Fibroblast of skin of right quadriceps (primary cell): Measurements from ENCODE around the gene TUSC2.

ENCODE experiments used
- DNase-seq: peaks from one replicate; pipeline ENCODE4 v3.0.0-alpha.2; 2013

Gene TUSC2

GRCh38 chr3:50334339-50335075 lies 6.5 kb upstream of the TUSC2 start:
- DNase-seq, result no peak

GRCh38 chr3:50333744-50334328 lies 5.8 kb upstream of the TUSC2 start:
- DNase-seq, result peak; percentile 41

DNA sequence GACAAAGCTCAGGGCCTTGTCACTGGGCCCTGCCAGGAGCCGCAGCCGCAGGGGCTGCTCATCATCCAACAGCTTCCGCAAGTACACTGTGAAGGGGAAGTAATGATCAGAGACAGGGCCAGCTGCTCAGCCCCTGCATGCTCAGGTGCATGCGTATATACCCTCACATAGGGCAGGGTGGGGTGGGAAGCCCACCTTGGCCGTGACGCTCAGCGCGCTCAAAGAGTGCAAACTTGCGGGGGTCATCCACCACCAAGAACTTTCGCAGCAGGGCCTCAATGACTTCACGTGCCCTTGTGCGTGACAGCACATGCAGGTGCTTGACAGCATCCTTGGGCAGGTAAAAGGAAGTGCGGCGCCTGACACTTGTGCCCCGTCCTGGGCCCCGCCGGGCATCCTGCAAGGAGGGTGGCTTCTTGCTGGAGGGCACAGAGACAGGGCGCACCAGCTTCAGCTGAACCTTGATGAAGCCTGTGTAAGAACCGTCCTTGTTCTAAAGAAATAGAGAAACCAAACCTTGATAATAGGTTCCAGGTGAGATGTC lies 3.4 kb upstream of the TUSC2 start:
- DNase-seq, result no peak

DNA sequence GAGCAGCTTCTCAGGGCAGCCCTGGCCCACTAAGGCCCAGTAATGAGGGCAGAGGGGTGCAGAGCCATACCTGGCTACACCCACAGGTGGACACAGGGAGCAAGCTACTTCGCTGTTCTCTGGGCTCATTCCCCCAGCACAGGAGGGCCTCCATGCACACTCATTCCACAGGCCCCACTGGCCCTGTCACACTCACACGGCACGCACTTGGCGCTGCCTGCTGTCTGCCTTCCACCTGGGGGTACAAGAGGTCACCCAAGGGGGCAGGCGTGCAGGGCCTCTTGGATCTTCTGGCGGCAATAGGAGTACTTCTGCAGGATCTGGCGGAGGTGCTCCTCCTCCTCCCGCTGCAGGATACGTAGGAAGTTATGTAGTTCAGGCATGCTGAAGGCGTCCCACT lies 2.3 kb upstream of the TUSC2 start:
- DNase-seq, result no peak

DNA sequence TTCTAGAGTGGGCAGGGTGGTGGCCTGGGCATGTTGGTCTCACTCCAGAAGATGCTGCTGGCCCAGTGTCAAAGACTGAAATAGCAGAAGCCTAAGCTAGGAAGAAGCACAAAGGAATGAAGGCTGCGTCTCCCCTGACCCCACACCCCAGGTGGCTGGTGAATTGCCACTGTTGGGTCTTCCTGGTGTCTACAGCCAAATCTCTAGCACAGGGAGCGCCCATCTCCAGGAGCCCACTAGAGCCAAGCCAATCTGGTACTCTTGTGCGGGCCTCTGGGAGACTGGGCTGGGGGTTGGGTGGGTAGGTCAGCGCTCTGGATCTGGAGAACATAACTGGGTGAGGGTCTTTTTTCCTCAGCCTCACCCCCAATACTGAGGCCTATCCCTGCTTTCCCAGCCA lies 894 bp downstream of the TUSC2 start:
- no peak for DNase-seq

DNA sequence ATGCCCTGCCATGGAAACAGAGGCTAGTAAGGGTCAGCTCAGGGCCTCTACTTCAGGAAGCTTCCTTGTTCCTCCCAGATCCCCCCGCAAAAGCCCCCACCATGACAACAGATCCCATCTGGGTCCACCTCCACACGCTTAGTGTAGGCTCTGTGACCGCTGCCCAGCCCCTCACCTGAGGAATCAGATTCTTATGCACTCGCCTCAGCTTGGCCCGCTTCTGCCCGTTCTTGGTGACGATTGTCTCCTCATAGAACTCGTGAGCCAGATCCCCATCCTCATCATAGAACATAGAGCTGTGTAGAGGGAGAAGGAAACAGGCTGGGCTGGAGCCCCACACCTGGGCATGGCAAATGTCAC lies 1.9 kb downstream of the TUSC2 start:
- DNase-seq, result no peak

DNA sequence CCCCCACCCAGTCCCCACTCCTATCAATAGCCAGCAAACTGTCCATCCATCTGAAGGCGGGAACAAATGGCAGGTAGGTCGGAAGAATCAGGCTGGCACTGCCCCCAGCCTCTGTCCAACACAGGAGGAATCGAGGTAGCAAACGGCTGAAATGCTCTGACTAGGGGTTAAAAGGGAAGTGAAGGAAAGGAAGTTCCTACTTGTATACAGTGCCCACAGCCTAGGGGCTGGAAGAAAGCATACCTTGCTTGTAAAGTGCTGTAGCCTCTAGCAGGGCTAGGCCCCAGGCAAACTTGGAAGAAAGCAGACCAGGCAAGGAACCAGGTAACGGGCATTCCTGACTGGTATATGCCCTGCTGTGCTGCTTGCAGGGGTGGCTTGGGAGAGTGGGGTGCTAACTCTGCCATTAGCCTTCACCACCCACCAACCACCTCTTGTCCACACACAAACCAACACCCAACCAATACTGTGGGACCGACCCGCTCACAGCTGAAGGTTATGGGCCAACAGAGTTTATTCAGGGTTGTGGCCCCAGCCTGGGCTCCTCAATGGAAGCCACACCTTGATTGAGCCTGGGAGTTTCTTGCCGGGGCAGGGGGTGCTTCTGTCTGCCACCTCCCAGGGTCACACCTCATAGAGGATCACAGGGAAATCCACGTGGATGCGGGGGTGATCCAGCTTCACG lies 2.4 kb downstream of the TUSC2 start:
- no peak for DNase-seq

DNA sequence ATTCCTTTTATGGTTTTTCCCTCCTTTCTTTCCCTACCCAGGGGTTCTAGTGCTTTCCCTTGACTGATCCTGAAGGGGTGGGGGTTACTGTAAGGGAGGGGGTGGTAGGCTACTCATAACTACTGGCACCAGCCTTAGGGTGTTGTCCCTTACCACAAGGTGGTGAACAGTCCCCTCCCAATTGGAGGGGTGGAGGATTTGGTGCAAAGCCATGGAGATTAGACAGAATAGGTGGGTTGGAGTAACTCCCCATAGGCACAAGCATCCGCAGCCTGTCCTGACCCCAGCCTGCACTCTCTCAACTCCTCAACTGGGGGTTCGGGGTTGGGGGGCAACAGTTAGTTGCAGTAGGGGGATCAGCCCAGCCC lies 2.9 kb downstream of the TUSC2 start:
- no peak for DNase-seq

DNA sequence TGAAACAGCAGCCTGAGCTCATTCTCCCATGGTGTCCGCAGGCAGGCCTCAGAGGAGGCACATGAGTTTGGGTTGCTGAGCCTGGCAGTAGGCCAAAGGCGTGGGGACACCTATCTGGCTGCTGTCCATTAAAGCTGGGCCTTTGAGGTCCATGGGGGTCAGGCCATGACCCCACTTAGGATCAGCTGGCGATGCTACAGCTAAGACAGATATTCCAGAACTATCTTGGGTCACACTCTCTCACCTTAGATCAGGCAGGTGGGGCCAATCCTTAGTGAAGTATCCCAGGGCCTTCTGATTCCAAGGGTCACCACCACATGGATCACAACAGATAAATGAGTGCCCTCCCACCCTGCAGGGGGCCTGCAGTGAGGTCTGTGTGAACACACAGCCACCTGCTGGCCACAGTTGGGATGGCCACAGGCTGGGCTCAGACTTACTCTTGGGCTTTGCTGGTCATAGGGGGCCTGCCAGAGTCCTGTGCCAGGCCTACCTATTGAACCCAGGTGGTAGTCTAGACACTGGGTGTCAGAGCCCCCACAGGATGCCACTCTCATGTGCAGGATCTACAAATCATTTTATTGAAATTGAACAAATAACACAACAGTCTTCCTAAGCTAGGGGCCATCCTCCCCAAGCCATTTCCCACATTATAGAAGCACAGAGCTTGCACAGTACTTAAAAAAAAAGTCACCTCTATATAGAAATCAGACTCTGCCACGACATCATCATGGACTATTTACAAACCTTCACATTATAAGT lies 3.5 kb downstream of the TUSC2 start:
- DNase-seq, result peak; percentile 57

- no peak for DNase-seq
Observed at GRCh38 chr3:50323614-50324199, 4.3 kb downstream of the TUSC2 start.

DNA sequence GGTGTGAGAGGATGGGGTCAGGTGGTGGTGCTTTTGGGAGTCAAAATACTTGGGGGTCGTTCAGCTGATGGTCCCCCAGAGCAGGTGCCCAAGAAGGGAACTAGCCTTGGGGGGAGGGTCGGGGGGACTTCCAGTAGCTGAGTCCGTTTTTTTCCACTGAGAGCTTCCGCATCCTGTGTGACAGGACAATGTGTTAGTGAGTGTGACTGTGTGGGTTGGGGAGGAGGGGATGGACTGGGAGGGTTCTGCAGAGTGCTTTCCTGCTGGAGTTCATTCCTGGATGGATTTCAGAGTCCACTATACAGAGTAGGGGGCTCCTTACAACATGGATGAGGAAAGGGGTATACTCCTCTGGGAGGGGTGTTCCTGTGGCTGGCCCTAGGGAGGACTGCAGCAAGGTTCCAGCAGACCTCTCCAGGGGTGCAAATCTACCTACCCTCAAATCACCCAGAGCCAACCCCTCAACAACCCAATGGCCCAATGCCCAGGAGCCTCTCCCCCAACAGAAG lies 4.9 kb downstream of the TUSC2 start:
- no peak for DNase-seq

DNA sequence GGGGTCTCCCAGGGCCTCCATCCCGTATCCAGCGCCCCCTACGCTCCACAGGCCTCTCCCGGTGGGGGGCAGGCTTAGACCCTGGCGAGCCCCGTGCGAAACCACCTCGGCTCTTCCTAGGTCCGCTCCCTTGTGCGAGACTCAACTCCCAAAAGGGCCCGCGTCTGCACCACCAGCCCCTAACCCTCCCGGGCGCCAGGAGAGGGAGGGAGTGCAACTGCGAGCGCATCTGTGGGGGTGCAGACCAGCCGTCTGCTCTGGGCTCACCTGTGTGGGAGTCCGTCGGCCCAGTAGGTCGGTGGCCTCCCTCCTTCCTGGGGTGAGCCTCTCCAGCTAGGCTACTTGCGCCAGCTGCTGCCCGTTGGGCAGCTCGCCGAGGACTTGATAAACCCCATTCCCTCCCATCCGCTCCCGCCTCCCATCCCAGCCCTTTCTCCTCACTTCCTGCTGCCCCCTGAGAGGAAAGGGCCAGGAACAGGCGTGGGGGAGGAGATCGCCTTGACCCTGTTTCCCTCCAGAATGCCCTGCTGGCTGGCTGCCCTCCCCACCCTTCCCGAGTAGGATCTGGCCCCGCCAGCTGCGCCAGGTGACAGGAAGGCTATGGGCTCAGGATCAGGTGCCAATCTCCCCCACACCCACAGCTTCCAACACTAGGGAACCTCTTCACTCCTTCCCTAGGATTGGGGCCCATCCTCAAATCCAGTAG lies 5.5 kb downstream of the TUSC2 start, which contains the start of gene HYAL2:
Gene HYAL2, minus strand, starts transcription at position 360 of the 706 bp plus-strand sequence. CDS start 2,256 bp downstream, outside the sequence.
- DNase-seq, result no peak

GRCh38 chr3:50322115-50322385 lies 6.0 kb downstream of the TUSC2 start:
- no peak for DNase-seq

GRCh38 chr3:50321336-50322114 lies 6.5 kb downstream of the TUSC2 start:
- peak; percentile 88 for DNase-seq

DNA sequence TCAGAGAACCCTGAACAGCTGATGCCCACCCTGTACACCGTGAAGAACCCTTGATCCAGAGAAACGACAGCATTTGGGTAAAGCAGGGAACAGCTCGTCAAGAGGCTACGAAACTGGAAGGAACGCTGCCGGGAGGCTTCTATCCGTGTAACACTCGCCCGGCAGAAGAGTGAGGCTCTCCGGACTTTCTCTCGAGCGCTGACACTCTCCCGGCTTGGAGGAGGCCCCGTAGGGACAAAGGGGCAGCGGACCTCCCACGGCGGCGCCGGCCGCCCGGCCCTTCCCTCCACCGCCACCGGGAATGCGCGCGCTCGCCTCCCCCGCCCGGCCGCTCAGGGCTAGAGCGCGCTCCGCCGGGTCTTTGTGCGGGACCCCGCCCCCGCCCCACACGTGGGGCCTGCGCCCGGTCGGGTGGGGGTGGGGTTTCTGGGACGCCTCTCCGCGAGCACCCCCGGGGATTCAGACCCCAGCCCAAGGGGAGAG lies 7.1 kb downstream of the TUSC2 start:
- DNase-seq, result peak; percentile 73

GRCh38 chr3:50319894-50320625 lies 8.0 kb downstream of the TUSC2 start:
- DNase-seq, result no peak

- DNase-seq, result no peak
Observed at GRCh38 chr3:50319181-50319893, 8.7 kb downstream of the TUSC2 start.

DNA sequence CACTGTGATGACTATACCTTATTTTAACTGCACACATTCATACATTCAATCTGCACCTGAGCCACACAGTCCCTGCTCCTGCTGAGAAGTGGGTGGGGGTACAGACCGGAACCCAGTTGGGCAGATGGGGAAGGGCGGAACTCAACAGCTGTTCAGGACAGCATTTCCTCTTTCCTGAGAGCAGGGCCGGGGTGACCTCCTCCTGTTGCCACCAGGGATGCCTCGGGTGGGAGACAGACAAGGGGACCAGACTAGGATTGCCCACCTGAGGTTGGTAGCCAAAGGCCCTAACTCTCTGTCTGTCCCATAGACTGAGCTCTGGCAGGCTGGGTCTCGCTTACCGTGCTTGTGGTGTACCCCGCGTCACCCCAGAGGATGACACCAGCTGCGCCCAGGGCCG lies 9.4 kb downstream of the TUSC2 start:
- DNase-seq, result no peak

GRCh38 chr3:50318163-50318562 lies 9.9 kb downstream of the TUSC2 start:
- no peak for DNase-seq

DNA sequence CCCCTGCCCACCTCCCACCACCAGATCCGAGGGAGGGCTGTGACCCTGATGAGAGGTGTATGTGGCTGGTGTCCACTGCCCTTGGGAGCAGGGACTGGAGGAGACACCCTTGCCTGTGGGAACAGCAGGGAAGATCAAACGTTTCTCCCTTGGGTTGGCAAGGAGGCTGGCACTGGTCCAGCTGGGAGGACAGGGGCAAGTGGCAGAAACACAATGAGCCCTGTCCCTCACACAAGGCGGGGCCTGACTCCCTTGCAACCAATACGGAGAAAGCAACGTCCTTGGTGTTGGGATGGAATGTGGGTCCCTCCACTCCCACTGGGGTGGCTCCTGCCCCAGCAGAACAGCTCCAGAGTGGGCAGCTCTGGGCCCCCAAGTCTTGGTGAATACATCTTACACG lies 10.7 kb downstream of the TUSC2 start:
- DNase-seq, result no peak
